ENCODE results near the gene LRIG2.

DNA sequence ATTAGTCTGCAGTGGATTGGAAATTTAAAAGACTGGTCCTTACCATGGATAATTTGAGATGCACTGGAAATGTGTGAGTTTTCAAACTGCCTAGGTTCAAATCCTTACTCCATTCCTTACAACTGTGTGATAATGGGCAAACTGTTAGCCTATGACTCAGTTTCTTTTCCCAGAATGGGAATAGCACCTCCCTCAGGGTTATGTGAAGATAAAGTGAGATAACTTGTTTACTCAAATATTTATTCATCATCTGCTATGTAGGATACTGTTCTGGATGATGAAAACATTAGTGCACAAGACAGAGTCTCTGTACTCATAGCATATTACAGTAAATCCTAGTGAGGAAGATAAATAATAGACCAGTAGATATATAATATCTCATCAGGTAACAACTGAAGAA, 28.6 kb downstream of the LRIG2 start:
- TF ChIP-seq SETDB1 (CRISPR knock-in tag; IDR thresholded peaks at IDR 0.05; ENCODE audit: borderline replicate concordance) (no peak), ZNF274 (CRISPR knock-in tag; IDR thresholded peaks at IDR 0.05) (no peak), ISX (CRISPR knock-in tag; conservative IDR thresholded peaks at IDR 0.05) (no peak), POLR2A (IDR thresholded peaks at IDR 0.05; ENCODE audit: insufficient read depth in 1 of 2, low read depth in 2 of 2, low read length in 2 of 2) (no peak), TGIF2 (CRISPR knock-in tag; IDR thresholded peaks at IDR 0.05) (no peak), ZNF136 (CRISPR knock-in tag; IDR thresholded peaks at IDR 0.05; ENCODE audit: low read depth) (no peak), RXRA (CRISPR knock-in tag; IDR thresholded peaks at IDR 0.05) (no peak), ZC3H4 (CRISPR knock-in tag; IDR thresholded peaks at IDR 0.05; ENCODE audit: borderline replicate concordance) (no peak), TEAD2 (CRISPR knock-in tag; IDR thresholded peaks at IDR 0.05) (no peak), CBX5 (CRISPR knock-in tag; IDR thresholded peaks at IDR 0.05; ENCODE audit: borderline replicate concordance) (no peak), ZNF766 (CRISPR knock-in tag; IDR thresholded peaks at IDR 0.05; ENCODE audit: borderline replicate concordance) (no peak), NR2C2 (CRISPR knock-in tag; IDR thresholded peaks at IDR 0.05; ENCODE audit: borderline replicate concordance) (no peak), CENPT (CRISPR knock-in tag; IDR thresholded peaks at IDR 0.05; ENCODE audit: low read depth) (no peak)
- TF ChIP-seq, protein P1, sequence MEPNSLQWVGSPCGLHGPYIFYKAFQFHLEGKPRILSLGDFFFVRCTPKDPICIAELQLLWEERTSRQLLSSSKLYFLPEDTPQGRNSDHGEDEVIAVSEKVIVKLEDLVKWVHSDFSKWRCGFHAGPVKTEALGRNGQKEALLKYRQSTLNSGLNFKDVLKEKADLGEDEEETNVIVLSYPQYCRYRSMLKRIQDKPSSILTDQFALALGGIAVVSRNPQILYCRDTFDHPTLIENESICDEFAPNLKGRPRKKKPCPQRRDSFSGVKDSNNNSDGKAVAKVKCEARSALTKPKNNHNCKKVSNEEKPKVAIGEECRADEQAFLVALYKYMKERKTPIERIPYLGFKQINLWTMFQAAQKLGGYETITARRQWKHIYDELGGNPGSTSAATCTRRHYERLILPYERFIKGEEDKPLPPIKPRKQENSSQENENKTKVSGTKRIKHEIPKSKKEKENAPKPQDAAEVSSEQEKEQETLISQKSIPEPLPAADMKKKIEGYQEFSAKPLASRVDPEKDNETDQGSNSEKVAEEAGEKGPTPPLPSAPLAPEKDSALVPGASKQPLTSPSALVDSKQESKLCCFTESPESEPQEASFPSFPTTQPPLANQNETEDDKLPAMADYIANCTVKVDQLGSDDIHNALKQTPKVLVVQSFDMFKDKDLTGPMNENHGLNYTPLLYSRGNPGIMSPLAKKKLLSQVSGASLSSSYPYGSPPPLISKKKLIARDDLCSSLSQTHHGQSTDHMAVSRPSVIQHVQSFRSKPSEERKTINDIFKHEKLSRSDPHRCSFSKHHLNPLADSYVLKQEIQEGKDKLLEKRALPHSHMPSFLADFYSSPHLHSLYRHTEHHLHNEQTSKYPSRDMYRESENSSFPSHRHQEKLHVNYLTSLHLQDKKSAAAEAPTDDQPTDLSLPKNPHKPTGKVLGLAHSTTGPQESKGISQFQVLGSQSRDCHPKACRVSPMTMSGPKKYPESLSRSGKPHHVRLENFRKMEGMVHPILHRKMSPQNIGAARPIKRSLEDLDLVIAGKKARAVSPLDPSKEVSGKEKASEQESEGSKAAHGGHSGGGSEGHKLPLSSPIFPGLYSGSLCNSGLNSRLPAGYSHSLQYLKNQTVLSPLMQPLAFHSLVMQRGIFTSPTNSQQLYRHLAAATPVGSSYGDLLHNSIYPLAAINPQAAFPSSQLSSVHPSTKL (CRISPR knock-in tag; IDR thresholded peaks at IDR 0.05) = no peak

All from HepG2 (cell line).